ENCODE results near the gene KCNH2. TPM values are rescaled to one million over a fixed set of nuclear protein-coding genes. Genes with fewer than 3 reads are reported as not detected.

Gene KCNH2
- total RNA-seq, 1 donor from 2014 or later = under 0.01 TPM

DNA sequence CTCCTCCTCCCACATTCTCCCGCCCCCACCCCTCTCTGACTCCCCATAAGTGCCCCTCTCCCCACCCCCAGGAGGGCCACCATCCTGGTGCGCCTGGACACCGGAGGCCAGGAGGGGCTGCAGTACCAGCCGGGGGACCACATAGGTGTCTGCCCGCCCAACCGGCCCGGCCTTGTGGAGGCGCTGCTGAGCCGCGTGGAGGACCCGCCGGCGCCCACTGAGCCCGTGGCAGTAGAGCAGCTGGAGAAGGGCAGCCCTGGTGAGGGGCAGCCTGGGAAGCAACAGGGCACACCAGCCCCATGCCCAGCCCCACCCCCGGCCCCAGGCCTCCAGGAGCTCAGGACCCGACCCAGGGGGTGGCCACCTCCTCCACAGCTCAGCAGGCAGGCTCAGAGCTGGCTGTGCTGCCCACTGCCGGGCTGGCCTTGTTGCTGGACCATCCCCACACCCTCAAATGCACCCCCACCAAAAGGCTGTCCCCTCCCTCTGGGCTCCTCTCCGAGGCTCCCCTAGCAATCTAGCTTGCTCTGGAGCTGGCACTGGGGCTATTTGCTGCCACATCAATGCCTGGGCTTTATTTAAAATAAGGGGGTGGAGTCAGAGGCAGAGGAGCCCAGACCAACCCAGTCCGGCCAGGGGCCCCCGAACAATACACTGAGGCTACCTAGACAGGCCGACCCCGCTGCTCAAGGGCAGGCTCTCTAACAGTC lies 31.4 kb upstream of the KCNH2 start:
- TF ChIP-seq, protein P1, sequence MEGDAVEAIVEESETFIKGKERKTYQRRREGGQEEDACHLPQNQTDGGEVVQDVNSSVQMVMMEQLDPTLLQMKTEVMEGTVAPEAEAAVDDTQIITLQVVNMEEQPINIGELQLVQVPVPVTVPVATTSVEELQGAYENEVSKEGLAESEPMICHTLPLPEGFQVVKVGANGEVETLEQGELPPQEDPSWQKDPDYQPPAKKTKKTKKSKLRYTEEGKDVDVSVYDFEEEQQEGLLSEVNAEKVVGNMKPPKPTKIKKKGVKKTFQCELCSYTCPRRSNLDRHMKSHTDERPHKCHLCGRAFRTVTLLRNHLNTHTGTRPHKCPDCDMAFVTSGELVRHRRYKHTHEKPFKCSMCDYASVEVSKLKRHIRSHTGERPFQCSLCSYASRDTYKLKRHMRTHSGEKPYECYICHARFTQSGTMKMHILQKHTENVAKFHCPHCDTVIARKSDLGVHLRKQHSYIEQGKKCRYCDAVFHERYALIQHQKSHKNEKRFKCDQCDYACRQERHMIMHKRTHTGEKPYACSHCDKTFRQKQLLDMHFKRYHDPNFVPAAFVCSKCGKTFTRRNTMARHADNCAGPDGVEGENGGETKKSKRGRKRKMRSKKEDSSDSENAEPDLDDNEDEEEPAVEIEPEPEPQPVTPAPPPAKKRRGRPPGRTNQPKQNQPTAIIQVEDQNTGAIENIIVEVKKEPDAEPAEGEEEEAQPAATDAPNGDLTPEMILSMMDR (IDR thresholded peaks at IDR 0.05; ENCODE audit: insufficient read depth, low read length, severe bottlenecking) = no peak
- FAIRE-seq (no peak), DNase-seq (ENCODE audit: low read depth) (no peak)
- Histone ChIP-seq H3K36me3 (ENCODE audit: control insufficient read depth, insufficient read depth, low read length) (no peaks in the 10 kb centered on the region), H3K27me3 (ENCODE audit: control insufficient read depth, insufficient read depth, low read length) (peaks cover 9% of the 10 kb centered on the region), H3K4me3 (ENCODE audit: low read depth, low read length) (no peak overlapping the region)

DNA sequence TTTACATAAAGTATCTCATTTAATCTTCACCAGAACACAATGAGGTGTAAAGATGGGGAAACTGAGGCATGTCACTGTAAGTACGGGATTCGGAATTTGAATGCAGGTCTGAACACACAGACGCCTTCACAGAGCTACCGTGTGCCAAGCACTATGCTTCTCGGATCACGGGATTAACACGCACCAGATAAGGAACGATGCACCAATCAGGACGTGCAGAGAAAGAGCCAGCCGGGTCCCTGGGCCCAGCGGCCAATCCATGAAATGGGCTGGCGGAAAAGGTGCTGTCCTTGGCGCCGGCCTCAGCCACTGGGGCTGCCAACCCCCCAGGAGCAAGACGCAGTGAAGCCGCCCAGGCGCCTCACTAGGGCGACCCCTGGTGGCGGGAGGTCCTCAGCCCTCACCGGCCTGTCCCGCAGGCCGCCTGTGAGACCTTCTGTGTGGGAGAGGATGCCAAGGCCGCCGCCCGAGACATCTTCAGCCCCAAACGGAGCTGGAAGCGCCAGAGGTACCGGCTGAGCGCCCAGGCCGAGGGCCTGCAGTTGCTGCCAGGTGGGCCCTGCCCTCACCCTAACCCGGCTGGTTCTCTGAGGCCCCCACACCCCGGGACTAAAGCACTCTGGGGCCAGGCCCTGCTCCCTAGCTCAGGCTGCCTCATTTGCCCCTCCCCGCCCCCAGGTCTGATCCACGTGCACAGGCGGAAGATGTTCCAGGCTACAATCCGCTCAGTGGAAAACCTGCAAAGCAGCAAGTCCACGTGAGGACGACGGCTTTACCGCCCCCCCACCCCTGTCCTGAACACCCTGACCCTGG lies 30.6 kb upstream of the KCNH2 start:
- no peak for DNase-seq (ENCODE audit: low read depth)
- TF ChIP-seq, protein P1 (IDR thresholded peaks at IDR 0.05; ENCODE audit: insufficient read depth, low read length, severe bottlenecking) = peak; percentile 53
- Histone ChIP-seq H3K36me3 (ENCODE audit: control insufficient read depth, insufficient read depth, low read length) (no peaks in the 10 kb centered on the region), H3K27me3 (ENCODE audit: control insufficient read depth, insufficient read depth, low read length) (peaks cover 7% of the 10 kb centered on the region), H3K4me3 (ENCODE audit: low read depth, low read length) (no peak overlapping the region)
- FAIRE-seq = no peak

- Histone ChIP-seq H3K4me3 (ENCODE audit: low read depth, low read length) (no peak overlapping the region), H3K36me3 (ENCODE audit: control insufficient read depth, insufficient read depth, low read length) (no peaks in the 10 kb centered on the region), H3K27me3 (ENCODE audit: control insufficient read depth, insufficient read depth, low read length) (peaks cover 5% of the 10 kb centered on the region)
- no peak for FAIRE-seq
- DNase-seq (ENCODE audit: low read depth) = no peak
- TF ChIP-seq, protein P1 (IDR thresholded peaks at IDR 0.05; ENCODE audit: insufficient read depth, low read length, severe bottlenecking) = no peak
These were observed 30.0 kb upstream of the KCNH2 start for GRCh38 chr7:151008143-151008510.

GRCh38 chr7:151007469-151007898 lies 29.4 kb upstream of the KCNH2 start:
- DNase-seq (ENCODE audit: low read depth) (no peak), FAIRE-seq (no peak)
- no peak overlapping the region for H3K4me3 ChIP-seq (ENCODE audit: low read depth, low read length)
- TF ChIP-seq, protein P1 (IDR thresholded peaks at IDR 0.05; ENCODE audit: insufficient read depth, low read length, severe bottlenecking) = no peak
- no peaks in the 10 kb centered on the region for H3K36me3 ChIP-seq (ENCODE audit: control insufficient read depth, insufficient read depth, low read length)
- no peaks in the 10 kb centered on the region for H3K27me3 ChIP-seq (ENCODE audit: control insufficient read depth, insufficient read depth, low read length)

GRCh38 chr7:151006590-151007300 lies 28.6 kb upstream of the KCNH2 start:
- FAIRE-seq = no peak
- Histone ChIP-seq H3K4me3 (ENCODE audit: low read depth, low read length) (no peak overlapping the region), H3K27me3 (ENCODE audit: control insufficient read depth, insufficient read depth, low read length) (no peaks in the 10 kb centered on the region), H3K36me3 (ENCODE audit: control insufficient read depth, insufficient read depth, low read length) (no peaks in the 10 kb centered on the region)
- TF ChIP-seq, protein P1 (IDR thresholded peaks at IDR 0.05; ENCODE audit: insufficient read depth, low read length, severe bottlenecking) = no peak
- DNase-seq (ENCODE audit: low read depth) = no peak
